GM19240 (cell line): ENCODE results near the gene FAM110D.

ENCODE experiments used
- DNase-seq: peaks from one replicate; pipeline ENCODE4 v3.0.0; 2011; ENCODE audit warnings: low spot score; ENCODE audit not compliant: insufficient read length

FAM110D gene

GRCh38 chr1:26158908-26159742 is at the start of gene FAM110D:
Gene FAM110D, plus strand, starts transcription at chr1:26159079. Its CDS starts 2,213 bp downstream, at chr1:26161292.
- no peak for DNase-seq

- no peak for DNase-seq
Observed at GRCh38 chr1:26109229-26110164, 49.4 kb upstream of the FAM110D start.

DNA sequence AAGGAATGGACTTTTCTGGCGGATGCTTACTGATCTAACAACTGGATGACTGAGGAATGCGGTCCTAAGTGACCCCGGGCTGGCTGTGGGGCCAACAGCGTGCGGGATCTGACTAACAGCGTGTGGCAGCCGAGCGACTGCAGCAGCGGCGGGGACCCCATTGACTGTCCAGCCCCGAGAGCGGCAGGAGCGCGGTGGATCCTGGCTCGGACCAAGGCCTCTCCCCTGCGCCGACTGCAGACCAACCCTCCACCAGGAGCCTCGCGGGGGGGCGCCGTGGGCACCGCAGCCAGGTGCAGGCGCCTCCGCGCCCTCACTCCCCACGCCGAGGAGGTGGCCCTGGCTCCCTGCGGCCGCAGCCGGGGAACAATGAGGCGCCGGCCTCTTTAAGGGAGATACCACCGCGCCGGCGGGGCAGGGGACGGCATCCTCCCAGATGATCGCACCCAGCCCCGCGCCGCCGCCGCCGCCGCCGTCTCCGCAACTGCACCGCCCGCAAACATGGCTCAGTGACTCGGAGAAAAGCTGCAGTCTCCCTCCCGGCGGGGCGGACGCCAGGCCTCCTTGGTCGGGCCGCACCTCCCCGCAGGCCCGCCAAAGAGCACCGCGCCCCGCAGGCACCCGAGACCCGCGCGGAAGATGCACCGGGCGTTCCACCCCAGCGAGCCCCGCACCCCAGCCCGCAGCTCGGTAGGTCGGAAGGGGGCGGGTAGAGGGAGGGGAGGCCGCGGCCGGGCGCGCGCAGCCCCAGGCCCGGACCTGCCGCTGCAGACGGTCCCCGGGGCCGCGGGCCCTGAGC is 47.9 kb upstream of the FAM110D start:
- DNase-seq: peak; percentile 69

- peak; percentile 63 for DNase-seq
Observed at GRCh38 chr1:26111530-26112406, 47.1 kb upstream of the FAM110D start, which contains the start of gene PDIK1L. Gene PDIK1L, plus strand, starts transcription at chr1:26111824. Its CDS starts 2,485 bp downstream, at chr1:26114309.

GRCh38 chr1:26112407-26112775 is 46.5 kb upstream of the FAM110D start:
- DNase-seq: no peak

DNA sequence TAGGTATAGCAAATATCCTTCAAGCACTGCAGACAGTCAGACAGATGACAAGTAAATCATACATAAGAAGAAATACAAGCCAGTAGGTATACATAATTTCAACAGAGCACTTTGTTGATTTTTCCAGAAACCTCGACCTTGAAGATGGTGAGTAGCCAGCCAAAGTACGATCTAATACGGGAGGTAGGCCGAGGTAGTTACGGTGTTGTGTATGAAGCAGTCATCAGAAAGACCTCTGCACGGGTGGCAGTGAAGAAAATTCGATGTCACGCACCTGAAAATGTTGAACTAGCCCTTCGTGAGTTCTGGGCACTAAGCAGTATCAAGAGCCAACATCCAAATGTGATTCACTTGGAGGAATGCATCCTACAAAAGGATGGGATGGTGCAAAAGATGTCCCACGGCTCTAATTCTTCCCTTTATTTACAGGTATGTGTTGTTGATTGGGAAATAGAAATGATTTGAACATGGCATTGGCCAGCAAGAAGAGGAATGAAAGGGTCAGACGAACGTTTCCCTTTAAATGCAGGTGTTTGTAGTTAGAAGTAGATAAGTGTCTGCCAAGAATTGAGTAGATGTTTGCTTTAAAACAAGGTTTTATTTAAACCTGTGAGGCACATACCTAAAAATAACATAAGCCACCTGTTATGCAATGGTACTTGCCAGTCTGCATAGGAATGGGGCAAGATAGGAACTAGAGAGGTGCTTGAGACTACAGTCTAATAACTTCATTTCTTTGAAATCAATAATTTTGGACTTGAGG is 44.5 kb upstream of the FAM110D start:
- no peak for DNase-seq

DNA sequence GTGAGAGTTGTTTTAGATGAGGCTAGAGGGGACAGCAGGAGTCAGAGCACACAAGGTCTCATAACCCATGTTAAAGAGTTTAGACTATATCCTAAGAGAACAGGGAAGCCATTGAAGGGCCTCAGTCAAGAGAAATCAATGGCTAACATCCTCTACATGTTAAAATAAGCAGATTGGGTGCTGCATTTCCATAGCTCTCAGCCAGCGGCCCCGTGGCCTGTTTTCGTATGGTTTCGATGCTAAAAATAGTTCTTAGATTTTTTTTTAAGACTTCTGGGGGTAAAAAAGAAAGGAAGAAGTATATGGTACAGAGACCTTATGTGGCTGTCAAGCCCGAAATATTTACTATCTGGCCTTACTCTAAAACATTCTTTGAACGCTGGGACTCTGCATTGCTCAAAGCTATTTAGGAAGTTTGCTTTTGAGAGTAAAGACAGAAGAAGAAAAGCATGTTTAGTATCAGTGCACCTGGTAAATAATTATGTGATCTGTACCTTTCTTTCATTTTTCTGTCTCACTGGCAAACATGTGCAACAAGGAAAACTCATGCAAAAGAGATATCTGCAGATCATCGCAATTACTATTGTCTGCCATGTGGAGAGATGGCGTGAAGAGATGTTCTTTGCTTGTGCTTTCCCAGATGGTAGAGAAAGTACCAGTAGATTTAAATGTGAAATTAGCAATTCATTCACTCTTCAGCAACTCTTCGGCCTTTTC is 38.8 kb upstream of the FAM110D start:
- DNase-seq: no peak

DNA sequence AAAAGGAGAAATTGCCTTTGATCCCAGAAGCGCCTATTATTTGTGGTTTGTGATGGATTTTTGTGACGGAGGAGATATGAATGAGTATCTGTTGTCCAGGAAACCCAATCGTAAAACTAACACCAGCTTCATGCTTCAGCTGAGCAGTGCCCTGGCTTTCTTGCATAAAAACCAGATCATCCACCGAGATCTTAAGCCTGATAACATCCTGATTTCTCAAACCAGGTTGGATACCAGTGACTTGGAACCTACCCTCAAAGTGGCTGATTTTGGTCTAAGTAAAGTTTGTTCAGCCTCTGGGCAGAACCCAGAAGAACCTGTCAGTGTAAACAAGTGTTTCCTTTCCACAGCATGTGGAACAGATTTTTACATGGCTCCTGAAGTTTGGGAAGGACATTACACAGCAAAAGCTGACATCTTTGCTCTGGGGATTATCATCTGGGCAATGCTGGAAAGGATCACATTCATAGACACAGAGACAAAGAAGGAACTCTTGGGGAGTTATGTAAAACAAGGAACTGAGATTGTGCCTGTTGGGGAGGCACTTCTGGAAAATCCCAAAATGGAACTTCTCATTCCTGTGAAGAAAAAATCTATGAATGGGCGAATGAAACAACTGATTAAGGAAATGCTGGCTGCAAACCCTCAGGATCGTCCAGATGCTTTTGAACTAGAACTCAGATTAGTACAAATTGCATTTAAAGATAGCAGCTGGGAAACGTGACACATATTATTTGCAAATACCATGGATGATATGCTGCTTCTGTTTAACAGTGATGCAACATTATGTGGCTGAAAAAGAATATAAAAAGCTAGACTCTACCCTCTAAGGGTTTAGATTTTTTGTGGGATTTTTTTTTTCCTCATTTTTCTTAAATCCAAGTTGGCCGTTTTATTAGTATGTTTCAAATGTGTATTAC is 36.8 kb upstream of the FAM110D start:
- DNase-seq: no peak

DNA sequence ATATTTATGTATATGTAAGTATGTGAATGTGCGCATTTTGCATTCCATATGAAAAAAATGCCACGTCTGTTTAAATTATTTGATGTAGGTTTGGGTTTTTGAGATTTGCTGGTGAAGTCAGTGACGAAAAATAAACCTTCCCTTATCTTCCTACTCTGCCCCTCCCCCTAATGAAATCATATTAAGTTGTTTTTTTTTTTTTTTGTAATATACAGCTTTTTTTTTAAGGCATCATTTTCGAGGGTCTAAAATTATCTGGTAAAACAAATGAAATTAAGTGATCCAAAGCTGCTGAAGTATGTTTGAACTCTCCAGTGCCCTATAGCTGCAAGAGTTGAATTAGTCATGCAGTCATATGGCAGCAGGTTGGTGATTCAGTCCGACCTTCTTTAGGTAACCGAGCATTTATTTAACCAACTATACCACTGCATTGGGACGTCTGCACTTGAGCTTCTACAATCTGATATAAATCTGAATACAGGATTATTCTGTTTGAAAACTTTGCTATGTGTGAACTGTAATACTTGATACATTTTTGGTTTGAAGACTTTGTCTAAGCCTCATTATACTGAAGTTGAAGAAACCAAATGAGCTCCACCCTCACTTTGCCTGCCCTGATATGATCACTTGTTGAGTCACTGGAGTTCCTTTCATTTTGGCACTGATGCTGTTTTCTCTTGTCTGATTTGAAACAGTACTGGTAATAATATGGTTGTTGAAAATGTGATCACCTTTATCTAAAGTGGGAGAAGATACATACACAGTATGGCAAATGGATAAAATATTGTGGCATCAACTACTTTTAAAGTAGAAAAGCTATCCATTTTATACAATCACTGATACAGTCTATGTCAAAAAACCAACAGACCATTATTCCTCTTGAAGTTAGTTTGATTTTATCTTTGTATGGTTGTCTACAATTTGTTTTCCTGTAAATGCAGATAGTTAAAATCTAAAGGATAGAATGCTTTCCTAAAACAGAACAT is 35.6 kb upstream of the FAM110D start:
- DNase-seq: no peak

DNA sequence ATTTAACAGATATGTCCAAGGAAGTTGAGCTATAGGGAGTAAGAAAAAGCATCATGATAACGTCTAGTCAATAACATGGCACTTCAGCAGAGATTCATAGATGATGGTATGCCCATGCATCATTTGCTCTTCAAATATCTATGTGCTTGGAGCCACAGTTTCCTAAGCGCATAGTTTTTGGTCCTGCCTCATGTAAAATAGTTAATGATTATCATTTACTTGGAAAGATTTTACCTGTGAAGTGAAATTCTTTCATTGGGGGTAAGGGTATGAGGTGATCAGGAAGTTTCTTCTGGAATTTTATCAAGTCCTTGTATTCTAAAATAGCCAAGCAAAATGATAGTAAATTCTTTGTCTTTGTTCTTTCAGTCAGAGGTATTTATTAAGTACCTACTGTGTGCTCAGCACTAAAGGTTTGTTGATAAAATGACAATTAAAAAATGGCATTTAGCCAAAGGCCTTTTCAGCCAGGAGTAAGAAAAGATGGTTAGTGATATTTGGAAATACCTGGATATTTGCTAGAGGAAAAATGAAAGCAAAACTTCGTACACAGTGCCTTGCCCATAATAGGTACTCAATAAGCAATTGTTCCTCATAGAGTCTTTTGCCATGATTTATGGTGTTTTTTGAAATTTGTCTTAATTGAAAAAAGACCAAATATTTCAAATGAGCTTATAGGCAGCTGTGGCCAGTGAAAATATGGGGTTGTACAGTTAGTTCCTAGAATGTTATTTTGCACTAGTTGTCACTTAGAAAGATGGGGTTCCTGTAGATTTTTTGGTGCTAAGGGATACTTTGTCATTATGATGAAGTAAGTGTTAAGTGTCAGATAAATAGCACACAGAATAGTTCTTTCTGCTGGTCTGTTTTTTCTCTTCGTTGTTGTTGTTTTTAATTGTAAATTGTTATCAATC is 34.2 kb upstream of the FAM110D start:
- DNase-seq: no peak

DNA sequence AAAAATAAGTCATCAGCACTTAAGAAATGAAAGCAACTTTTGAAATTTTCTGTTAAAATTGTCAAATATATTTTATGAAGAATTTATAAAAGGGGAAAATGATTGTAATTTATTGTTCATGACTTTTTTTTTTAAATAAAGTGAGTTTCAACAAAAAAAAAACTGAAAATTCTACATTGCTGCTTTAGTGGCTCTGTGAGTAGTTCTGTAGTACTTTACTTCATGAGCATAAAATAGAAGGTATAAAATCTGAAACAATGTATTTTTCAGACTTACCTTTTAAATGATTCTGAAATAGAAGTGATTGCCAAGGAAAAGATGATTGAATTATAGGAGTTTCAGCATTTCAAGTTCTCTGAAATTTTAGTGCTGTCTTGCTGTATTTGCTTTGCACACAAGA is 33.5 kb upstream of the FAM110D start:
- no peak for DNase-seq

DNA sequence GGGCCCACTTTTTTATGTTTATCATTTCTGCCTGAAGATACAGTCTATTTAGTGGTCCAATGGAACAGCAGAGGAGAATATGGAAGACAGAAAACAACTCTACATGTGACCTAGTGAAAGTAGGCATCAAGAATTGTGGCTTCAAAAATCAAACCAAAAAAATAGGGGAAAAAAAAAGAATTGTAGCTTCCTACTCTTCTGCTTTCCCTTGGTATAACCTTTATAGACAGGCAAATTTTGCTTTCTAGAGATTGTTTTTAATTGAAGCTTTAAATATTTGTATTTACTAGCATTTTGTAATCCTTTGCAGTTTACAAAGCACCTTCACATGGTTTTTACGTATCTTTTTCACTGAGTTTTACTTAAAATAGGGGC is 32.9 kb upstream of the FAM110D start:
- DNase-seq: no peak

DNA sequence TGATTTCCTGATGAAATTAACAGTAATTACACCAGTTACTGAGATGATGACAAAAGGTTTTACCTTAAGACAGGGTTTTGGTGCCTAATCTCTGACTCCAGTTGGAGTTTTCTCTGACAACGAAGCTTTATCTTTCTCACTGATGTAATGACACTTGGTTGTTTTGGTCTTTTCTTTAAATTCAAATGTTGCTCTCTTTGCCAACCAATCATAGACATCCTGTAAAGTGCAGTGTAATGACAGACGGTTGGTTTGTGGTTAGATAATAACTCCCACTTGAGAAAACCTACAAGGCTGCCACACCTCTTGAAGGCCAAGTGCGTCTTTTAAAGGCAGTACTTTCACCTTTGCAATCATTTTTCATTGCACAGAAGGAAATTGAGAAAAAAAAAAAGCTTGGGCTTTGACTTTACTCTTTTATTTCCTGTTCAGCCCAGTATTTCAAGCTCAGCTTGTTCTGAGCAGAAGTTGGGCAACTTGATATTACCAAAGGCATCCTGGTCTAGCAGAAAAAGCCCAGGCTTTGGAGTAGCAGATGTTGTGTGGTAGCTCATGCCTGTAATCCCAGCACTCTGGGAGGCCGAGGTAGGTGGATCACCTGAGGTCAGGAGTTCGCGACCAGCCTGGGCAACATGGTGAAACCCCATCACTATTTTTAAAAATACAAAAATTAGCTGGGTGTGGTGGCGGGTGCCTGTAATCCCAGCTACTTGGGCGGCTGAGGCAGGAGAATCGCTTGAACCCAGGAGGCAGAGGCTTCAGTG is 32.4 kb upstream of the FAM110D start:
- peak; percentile 39 for DNase-seq

DNA sequence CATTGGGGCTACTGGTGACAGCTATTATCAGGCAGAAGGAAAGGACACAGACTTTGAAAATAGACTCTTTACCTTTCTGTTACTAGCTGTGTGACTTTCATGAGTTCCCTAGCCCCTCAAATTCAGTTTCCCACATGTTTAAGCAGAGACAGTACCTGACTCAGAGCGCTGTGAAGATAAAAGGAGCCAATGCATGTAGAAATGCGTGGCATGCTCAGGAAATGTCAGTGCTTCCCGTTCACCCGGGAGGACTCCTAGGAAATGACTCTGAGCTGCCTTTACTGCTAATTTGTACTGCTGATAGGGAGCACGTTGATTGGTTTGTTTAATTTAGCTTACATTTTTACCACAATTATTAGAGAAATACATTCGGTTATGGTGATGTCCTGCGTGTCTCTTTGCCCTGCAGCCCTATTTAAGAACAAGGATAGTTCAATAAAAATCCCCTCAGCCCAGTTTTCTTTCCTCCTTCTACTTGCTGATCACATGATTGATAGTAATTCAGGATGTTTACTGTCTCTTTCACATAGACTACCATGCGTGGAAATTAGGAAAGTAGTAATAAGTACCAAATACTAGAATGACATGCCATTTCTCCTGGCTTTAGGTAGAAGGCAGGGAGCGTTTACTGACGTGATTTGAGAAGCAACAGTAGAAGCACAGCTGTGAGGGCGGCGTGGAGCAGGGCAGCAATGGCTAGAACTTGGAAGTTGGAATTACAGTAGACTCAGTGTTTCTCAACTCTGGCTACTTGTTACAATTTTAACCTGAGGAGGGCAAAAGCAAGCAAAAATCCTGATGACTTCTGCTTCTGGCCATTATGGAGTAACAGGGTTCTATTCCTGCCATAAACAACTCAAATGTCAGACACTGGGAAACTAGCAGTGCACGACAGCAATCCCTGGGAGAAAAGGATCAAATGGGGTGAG is 31.4 kb upstream of the FAM110D start:
- no peak for DNase-seq
